ENCODE data around the gene CDKN1C.

The CDKN1C gene

GRCh38 chr11:2904153-2905052 is 18.8 kb upstream of the CDKN1C start:
- DNase-seq (ENCODE audit: low read depth): no peak
- no peak overlapping the region for H3K4me3 ChIP-seq (ENCODE audit: low read length)
- TF ChIP-seq CTCF (IDR thresholded peaks at IDR 0.05; ENCODE audit: insufficient read depth, low read depth, low read length, missing control alignments): no peak

GRCh38 chr11:2903672-2904011 is 18.1 kb upstream of the CDKN1C start:
- H3K4me3 ChIP-seq (ENCODE audit: low read length): no peak overlapping the region
- TF ChIP-seq CTCF (IDR thresholded peaks at IDR 0.05; ENCODE audit: insufficient read depth, low read depth, low read length, missing control alignments): no peak
- DNase-seq (ENCODE audit: low read depth): no peak

- H3K4me3 ChIP-seq (ENCODE audit: low read length): peak overlapping the region; percentile 63
- TF ChIP-seq CTCF (IDR thresholded peaks at IDR 0.05; ENCODE audit: insufficient read depth, low read depth, low read length, missing control alignments): no peak
- DNase-seq (ENCODE audit: low read depth): no peak
These were observed 17.5 kb upstream of the CDKN1C start for GRCh38 chr11:2902784-2903671.

DNA sequence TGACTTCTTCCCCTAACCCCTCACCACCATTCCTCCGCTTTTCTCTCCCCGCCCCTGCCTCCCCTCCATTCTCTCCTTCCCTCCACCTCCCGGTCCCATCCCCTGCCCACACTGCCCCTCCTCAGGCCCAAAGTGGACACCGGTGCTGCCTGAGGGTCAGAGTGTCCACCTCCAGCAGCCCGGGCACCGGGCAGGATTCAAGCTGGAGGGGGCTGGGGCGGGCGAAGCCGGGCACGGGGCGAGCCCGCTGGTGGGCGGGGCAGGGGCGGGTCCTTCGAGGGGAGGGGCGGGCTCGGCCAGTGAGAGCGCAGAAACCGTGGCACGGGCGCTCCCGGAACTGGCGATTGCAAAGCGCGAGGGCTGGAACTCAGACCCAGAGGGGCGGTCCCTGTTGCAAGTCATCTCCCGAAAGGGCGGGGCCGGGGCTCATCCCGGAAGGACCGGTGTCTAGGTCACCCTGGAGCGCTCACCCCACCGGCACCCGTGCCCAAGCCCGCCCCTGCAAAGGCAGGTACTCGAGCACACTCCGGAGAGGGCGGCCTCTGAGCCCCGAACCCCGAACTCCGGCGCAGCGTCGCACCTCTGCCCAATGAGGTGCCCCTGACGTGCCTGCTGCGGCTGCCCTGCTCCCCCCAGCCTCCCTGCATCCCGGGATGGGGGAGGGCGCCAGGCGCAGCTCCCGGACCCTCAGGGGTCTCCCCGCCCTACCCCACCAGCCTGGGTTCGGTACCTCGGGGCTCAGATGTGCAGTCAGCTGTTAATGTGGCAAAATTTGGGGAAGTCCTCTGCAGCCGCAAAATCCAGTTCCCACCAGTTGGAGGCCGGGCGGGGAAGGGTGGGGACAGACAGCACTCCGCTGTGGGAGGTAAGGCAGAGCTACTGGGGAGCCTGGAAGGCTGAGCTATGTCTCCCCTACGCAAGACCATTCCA is 16.5 kb upstream of the CDKN1C start:
- DNase-seq (ENCODE audit: low read depth): peak; percentile 94
- H3K4me3 ChIP-seq (ENCODE audit: low read length): peak overlapping the region; percentile 63
- TF ChIP-seq CTCF (IDR thresholded peaks at IDR 0.05; ENCODE audit: insufficient read depth, low read depth, low read length, missing control alignments): peak; percentile 12

DNA sequence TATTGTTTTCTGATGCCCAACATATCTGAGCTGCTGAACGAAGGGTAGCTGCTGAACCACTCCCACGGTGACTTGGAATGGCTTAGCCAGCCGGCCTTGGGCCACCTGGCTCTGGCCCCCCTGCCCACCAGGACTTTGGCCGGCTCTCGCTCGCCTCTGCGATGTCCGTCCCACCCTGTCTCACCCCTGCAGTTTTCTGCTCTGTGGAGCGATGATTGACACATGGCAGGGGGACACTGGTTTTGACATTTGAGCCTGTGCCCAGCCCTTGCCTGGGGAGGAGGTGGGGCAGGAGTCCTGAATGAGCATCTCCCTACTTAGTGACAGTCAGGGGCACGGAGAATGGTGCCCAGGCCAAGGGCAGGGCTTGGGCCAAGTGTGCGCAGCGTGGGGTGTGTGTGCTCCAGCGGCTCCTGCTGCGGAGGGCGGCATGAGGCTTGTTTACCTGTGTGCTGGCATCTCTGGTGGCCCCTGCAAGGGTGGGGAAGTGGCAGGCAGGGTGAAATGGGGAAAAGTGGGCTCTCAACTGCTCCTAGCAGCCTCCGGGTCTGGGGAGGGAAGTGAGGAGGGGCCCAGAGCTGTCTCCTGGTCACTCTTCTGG is 15.7 kb upstream of the CDKN1C start:
- no peak for DNase-seq (ENCODE audit: low read depth)
- peak overlapping the region; percentile 39 for H3K4me3 ChIP-seq (ENCODE audit: low read length)
- no peak for TF ChIP-seq CTCF (IDR thresholded peaks at IDR 0.05; ENCODE audit: insufficient read depth, low read depth, low read length, missing control alignments)

Data from epithelial cell of esophagus (primary cell).